Nephron (organoid): Measurements from ENCODE around the gene SIGLEC15.

Experiments used
- H3K27ac Mint-ChIP-seq, 3 experiments: 2 replicates each; pipeline ENCODE4 v1.8.0; 2020; ENCODE audit warnings: mixed read lengths in 3 of 3, mild to moderate bottlenecking in 2 of 3, moderate library complexity in 1 of 3
- H3K27me3 Mint-ChIP-seq: 2 replicates; pipeline ENCODE4 v1.8.0; 2021; ENCODE audit warnings: low read depth, mild to moderate bottlenecking, moderate library complexity, mixed read lengths
- H3K36me3 Mint-ChIP-seq: 2 replicates; pipeline ENCODE4 v1.8.0; 2020; ENCODE audit warnings: low read depth, mixed read lengths
- H3K4me1 Mint-ChIP-seq: 2 replicates; pipeline ENCODE4 v1.8.0; 2020; ENCODE audit warnings: mixed read lengths
- H3K4me3 Mint-ChIP-seq, 3 experiments: 2 replicates each; pipeline ENCODE4 v1.8.0; 2020; ENCODE audit warnings: mild to moderate bottlenecking in 3 of 3, mixed read lengths in 3 of 3, moderate library complexity in 2 of 3
- H3K9me3 Mint-ChIP-seq: 2 replicates; pipeline ENCODE4 v1.8.0; 2020; ENCODE audit warnings: mixed read lengths
- CTCF ChIP-seq, 3 experiments: fragments of 200-600 bp; sonication (generic); IDR thresholded peaks; one replicate each; pipeline ENCODE4 v1.5.0; 2021; ENCODE audit warnings: antibody characterized with exemption in 3 of 3; ENCODE audit not compliant: unreplicated experiment in 3 of 3

The SIGLEC15 gene

GRCh38 chr18:45838302-45839070 lies 13.0 kb downstream of the SIGLEC15 start:
- TF ChIP-seq CTCF (IDR thresholded peaks at IDR 0.05; ENCODE audit: unreplicated experiment in 3 of 3) = no peak
- H3K27me3 Mint-ChIP-seq = peaks cover 63% of the 10 kb centered on the region
- no peaks in the 10 kb centered on the region for H3K4me1 Mint-ChIP-seq
- no peaks in the 10 kb centered on the region for H3K36me3 Mint-ChIP-seq
- peak overlapping the region in 2 of 3 experiments; percentile 38 to 55 for H3K4me3 Mint-ChIP-seq
- no peak overlapping the region for H3K27ac Mint-ChIP-seq
- peaks cover 2% of the 10 kb centered on the region for H3K9me3 Mint-ChIP-seq

- Mint-ChIP-seq H3K27me3 (peaks cover 53% of the 10 kb centered on the region), H3K27ac (no peak overlapping the region), H3K9me3 (peaks cover 2% of the 10 kb centered on the region), H3K4me1 (no peaks in the 10 kb centered on the region), H3K36me3 (no peaks in the 10 kb centered on the region), H3K4me3 (peak overlapping the region in 1 of 3 experiments; percentile 22)
- TF ChIP-seq CTCF (IDR thresholded peaks at IDR 0.05; ENCODE audit: unreplicated experiment in 3 of 3) = peak; percentile 36 to 46 (median 37)
These were observed 14.2 kb downstream of the SIGLEC15 start for GRCh38 chr18:45839414-45840395.

GRCh38 chr18:45841060-45841764 lies 15.7 kb downstream of the SIGLEC15 start:
- no peaks in the 10 kb centered on the region for H3K4me1 Mint-ChIP-seq
- no peak overlapping the region for H3K27ac Mint-ChIP-seq
- peaks cover 38% of the 10 kb centered on the region for H3K27me3 Mint-ChIP-seq
- peaks cover 2% of the 10 kb centered on the region for H3K9me3 Mint-ChIP-seq
- no peak overlapping the region for H3K4me3 Mint-ChIP-seq
- no peak for TF ChIP-seq CTCF (IDR thresholded peaks at IDR 0.05; ENCODE audit: unreplicated experiment in 3 of 3)
- no peaks in the 10 kb centered on the region for H3K36me3 Mint-ChIP-seq

- Mint-ChIP-seq H3K4me3 (no peak overlapping the region), H3K27me3 (peaks cover 31% of the 10 kb centered on the region), H3K36me3 (no peaks in the 10 kb centered on the region), H3K9me3 (peaks cover 1% of the 10 kb centered on the region), H3K4me1 (no peaks in the 10 kb centered on the region), H3K27ac (no peak overlapping the region)
- TF ChIP-seq CTCF (IDR thresholded peaks at IDR 0.05; ENCODE audit: unreplicated experiment in 3 of 3) = no peak
These were observed 16.4 kb downstream of the SIGLEC15 start for GRCh38 chr18:45841765-45842442.

- Mint-ChIP-seq H3K36me3 (peaks cover under 1% of the 10 kb centered on the region), H3K27me3 (peaks cover 26% of the 10 kb centered on the region), H3K9me3 (no peaks in the 10 kb centered on the region), H3K4me1 (no peaks in the 10 kb centered on the region), H3K27ac (no peak overlapping the region), H3K4me3 (no peak overlapping the region)
- no peak for TF ChIP-seq CTCF (IDR thresholded peaks at IDR 0.05; ENCODE audit: unreplicated experiment in 3 of 3)
These were observed 17.5 kb downstream of the SIGLEC15 start for GRCh38 chr18:45843019-45843418.
